ENCODE results near the gene SLC22A14. TPM values are rescaled to one million over a fixed set of nuclear protein-coding genes. Genes with fewer than 3 reads are reported as not detected.

SLC22A14 gene
- total RNA-seq, 4 donors from 2014 or later: 0.19 to 0.53 TPM; not detected in 2

DNA sequence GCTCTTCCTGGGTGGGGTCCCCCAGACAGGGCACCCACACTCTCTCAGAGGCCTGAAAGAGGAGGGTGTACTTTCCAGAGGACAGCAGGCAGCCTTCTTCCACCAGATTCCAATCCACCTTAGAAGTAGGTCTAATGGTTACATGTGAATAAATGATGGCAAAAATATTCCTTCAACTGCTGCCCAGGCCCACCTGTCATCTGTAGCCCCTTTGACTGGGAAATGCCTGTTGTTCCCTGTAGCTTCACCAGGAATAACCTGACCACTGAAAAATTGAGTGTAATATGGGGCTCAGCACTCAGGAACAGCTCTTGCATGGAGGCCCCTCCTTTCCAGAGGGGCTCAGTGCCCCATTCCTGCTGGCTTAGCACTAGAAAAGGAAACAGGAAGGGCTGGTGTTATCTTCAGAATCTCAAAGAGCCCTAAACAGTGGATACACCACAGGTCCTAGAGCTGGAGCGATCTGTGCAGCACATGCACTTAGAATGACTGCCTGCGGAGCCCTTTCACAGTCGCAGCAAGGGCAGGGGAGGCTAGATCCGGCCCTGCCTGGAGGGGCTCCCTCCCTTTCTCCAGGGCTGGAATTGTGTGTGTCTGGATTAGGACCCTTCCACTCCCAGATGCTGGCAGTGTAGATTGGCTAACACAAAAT, 32.1 kb downstream of the SLC22A14 start:
- TF ChIP-seq POLR2A (IDR thresholded peaks at IDR 0.05): no peak
- TF ChIP-seq, protein P1, sequence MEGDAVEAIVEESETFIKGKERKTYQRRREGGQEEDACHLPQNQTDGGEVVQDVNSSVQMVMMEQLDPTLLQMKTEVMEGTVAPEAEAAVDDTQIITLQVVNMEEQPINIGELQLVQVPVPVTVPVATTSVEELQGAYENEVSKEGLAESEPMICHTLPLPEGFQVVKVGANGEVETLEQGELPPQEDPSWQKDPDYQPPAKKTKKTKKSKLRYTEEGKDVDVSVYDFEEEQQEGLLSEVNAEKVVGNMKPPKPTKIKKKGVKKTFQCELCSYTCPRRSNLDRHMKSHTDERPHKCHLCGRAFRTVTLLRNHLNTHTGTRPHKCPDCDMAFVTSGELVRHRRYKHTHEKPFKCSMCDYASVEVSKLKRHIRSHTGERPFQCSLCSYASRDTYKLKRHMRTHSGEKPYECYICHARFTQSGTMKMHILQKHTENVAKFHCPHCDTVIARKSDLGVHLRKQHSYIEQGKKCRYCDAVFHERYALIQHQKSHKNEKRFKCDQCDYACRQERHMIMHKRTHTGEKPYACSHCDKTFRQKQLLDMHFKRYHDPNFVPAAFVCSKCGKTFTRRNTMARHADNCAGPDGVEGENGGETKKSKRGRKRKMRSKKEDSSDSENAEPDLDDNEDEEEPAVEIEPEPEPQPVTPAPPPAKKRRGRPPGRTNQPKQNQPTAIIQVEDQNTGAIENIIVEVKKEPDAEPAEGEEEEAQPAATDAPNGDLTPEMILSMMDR (IDR thresholded peaks at IDR 0.05): no peak
- 50 to 71% methylated on average over 3 to 4 of the region's 4 CpGs for WGBS, 2 donors
- Histone ChIP-seq H3K4me1 (no peaks in the 10 kb centered on the region), H3K27me3 (no peaks in the 10 kb centered on the region), H3K27ac (no peak overlapping the region), H3K4me3 (no peak overlapping the region), H3K9me3 (no peaks in the 10 kb centered on the region), H3K36me3 (no peaks in the 10 kb centered on the region)
- DNase-seq: no peak
- intact Hi-C loops (cut with DNase I): no loop called here

DNA sequence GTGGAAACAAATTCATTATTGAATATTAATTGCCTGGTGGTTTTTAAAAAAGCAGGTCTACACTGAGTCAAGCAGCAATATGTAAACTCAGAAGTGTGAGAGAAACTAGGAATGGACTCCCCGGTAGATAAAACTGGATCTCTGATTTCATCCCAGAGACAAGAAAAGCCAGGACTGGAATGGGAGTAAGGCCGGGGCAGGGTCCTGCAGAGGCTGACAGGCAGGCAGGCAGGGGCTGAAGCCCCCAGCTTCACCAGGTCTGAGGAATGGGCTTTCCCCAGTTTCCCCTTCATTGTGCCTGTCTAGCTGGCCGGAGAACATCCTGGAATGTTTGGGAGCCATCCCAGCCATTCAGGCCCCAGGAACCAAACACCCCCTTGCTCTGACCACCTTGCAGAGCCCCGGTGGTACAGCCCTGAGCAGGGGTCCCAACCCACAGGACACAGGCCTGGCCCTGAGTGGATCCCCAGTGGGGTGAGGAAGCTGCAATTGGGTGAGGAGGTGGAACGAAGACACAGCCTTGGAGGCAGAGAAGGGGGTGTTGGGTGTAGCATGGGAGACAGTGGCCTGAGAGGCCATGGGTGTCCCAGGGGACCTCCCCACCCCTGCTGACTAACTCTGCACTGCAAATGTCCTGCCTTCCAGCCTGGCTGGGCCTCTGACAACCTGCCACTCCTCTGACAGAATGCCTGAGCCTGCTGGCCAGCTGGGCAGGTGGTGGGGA, 32.8 kb downstream of the SLC22A14 start:
- TF ChIP-seq, protein P1 (IDR thresholded peaks at IDR 0.05): no peak
- no peak for TF ChIP-seq POLR2A (IDR thresholded peaks at IDR 0.05)
- H3K27ac ChIP-seq: no peak overlapping the region
- DNase-seq: no peak

DNA sequence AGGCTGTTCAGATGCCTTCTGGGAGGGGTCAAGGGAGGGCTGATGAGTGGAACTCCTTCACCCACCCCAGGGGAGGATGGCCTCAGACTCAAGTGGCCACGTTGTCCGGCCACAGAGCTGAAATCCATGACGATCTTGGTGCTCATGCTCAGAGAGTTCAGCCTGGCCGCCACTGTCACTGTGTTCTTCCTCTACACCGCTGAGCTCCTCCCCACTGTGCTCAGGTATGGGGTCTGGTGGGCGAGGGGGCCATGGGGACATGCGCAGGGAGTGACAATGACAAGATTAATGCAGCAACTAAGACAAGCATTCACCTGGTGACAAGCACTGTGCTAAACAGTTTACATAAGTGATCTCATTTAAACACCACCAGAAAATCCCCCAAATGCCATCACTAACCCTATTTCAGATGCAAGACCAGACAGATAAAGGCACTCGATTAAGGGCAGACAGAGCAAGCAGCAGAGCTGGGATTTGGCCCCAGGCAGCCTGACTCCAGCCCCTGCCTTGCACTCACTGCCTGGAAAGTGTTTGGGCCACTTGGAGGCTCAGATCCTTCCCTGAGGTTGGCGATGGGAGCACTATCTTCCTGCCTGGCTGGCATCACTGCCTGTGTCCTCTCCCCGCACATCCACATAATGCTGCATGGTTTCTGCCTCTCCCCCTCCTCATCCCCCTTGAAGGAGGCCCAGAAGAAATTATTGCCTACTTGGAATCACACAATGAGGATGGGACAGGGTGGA, 33.6 kb downstream of the SLC22A14 start:
- H3K27me3 ChIP-seq: no peaks in the 10 kb centered on the region
- intact Hi-C loops (cut with DNase I): no loop called here
- no peak for DNase-seq
- no peak overlapping the region for H3K4me3 ChIP-seq
- no peaks in the 10 kb centered on the region for H3K36me3 ChIP-seq
- H3K9me3 ChIP-seq: no peaks in the 10 kb centered on the region
- WGBS, 2 donors: 75 to 83% methylated on average over 5 of the region's 10 CpGs
- TF ChIP-seq, protein P1 (IDR thresholded peaks at IDR 0.05): no peak
- no peak for TF ChIP-seq POLR2A (IDR thresholded peaks at IDR 0.05)
- no peak overlapping the region for H3K27ac ChIP-seq
- no peaks in the 10 kb centered on the region for H3K4me1 ChIP-seq

More for the DNA sequence above, 32.8 kb downstream of the SLC22A14 start:
- Histone ChIP-seq H3K4me3 (no peak overlapping the region), H3K27me3 (no peaks in the 10 kb centered on the region), H3K36me3 (no peaks in the 10 kb centered on the region), H3K9me3 (no peaks in the 10 kb centered on the region), H3K4me1 (no peaks in the 10 kb centered on the region)
- WGBS, 2 donors: 66 to 75% methylated on average over 3 of the region's 5 CpGs
- intact Hi-C loops (cut with DNase I): no loop called here

DNA sequence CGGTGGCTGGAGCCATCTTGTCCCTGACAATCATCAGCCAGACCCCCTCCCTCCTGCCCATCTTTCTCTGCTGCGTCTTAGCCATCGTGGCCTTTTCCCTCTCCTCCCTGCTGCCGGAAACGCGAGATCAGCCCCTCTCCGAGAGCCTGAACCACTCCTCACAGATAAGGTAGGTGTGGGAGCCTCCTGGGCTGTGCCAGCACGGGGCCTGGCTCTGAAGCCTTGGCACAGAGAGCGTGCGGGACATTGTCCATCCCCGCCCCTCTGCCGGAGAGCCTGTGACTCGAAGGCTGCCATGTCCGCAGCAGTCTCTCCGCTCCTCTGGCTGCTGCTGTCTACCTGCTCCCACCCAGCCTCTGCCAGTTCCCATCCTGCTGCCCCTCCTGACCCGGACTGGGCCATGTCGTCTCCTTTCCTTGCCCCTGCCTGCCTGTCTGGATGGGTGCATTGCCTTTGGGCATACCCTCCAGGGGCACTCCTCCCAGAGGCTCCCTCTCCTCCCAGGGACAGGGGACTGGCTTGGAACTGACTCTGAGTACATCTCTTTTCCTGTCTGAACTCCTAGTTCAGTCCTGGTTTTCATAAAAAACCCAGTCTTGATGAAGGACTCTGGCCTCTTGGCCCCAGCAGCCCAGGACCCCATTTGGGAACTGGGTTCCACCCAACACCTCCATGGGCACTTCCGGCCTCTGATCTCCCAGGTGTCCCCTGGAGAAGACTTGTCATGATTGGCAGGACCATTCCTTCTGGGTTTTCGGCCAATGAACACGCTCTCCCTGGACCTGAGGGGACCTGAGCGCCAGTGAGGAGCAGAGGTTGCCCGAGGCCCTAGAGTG, 34.5 kb downstream of the SLC22A14 start:
- intact Hi-C loops (cut with DNase I): no loop called here
- Histone ChIP-seq H3K9me3 (no peaks in the 10 kb centered on the region), H3K4me1 (no peaks in the 10 kb centered on the region), H3K27ac (no peak overlapping the region), H3K27me3 (no peaks in the 10 kb centered on the region), H3K4me3 (no peak overlapping the region), H3K36me3 (no peaks in the 10 kb centered on the region)
- no peak for TF ChIP-seq POLR2A (IDR thresholded peaks at IDR 0.05)
- TF ChIP-seq, protein P1 (IDR thresholded peaks at IDR 0.05): no peak
- 84 to 89% methylated on average over 10 to 15 of the region's 22 CpGs for WGBS, 2 donors
- no peak for DNase-seq
